NCI-H2029 treated with DMSO at 0.1 percent for 48 hours (cell line): Measurements from ENCODE around the gene DDX25.

Experiments
- DNase-seq: peaks from one replicate; lab custom pipeline; 2025; lab: John Stamatoyannopoulos, UW

Gene DDX25

DNA sequence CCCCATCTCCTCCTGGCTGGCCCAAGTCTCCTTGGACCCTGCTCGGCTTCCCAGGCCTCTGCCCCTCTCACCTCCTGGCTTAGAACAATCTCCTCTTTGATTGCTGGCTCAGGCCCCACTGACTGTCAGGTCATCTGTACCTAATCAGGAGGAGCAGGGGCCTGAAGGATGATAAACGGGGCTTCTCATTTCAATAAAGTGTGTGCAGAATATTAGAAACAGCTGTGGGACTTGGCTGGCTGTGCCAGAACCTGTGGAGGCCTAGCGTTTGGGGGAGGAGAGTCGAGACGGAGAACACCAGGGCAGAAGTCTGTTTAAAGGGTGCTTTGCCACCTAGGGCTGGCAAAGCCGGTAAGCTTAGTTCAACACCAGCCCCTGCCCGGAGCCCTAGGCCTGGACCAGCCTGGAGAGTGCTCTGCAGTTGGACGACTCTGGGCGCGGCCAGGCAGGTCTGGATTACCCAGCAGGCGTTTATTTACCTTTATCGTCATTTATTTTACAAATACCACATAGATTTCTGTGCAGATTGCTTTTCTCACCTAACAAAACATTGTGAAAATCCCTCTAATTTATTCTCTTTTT is 31.4 kb downstream of the DDX25 start:
- no peak for DNase-seq

DNA sequence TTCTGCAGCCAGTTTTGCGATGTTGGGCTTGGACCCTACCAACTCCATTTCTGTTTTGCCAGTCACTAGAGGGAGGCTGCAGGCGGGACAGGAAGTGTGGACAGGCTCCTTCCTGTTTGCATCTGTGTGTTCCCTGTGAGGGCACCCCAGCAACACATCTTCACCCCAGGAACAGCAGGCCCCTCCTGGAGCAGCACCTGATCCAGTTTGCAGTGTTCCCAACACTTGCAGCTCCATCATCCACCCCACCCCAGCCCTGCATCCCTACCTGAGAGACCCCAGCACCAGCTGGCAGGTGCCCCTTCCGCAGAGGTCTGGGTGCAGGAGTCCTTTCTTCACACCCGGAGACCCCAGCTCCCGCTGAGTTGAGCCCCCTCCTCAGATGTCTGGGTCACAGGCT is 34.1 kb downstream of the DDX25 start:
- DNase-seq, result no peak

GRCh38 chr11:125939081-125939521 is 34.8 kb downstream of the DDX25 start:
- DNase-seq, result no peak

- no peak for DNase-seq
Observed at GRCh38 chr11:125940145-125940544, 35.8 kb downstream of the DDX25 start.

DNA sequence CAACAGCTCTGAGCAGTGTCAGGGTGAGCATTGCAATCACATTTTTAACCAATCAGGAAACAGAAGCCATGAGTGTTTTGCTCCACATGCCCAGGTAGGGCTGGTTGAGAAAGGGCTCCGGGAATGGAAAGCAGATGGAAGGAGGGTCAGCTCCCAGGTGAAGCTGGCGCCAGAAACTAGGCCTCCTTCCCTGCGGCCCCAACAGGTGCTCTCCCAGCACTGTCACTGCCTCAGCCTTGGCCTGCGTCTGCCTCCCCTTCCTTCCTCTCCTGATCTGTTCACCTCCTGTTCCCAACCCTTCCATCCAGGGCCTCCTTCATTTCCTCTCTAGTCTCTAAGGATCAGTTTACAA is 36.9 kb downstream of the DDX25 start:
- no peak for DNase-seq

DNA sequence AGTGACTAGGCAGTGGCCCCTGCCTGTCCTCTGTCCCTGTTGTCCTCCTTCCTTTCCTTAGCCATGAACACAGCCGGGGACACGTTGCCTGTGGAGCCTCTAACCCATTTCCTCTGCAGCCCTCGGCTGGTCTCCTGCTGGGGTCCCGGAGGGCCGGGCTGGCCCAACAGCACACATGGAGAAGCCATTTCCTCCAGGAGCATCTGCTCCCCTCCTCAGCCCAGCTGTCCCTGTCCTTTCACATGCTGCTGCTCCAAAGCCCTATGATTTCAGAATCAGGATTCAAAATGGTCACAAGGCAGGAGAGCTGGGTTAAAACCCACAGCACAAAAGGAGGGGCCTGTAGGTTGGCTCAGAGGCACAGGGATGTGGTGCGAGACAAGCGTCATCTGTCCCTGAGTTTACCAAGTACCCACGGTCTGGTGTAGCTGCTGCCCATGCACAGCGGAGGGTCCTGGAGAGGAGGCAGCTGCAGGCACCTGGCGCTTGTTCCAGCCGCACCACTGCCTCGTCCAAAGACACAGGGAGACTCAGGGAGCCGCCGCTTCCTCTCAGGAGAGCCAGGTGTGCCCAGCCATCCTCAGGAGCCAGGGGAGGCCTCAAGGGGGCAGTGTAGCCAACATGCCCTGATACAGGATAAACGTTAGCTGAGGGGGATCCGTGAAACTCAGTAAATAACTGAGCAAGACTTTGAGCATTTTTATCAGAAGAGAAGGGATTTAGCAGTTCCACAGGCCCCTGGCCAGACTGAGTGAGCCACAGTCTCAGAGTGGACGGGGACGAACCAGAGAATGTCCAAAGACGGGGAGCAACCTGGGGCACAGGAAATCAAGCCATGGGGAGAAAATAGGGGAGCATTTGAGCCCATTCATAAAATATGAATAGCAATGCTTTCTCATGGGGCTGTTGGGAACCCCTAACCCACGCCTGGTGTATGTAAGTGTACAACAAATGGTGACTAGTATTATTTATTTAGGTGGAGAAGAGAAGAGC is 37.6 kb downstream of the DDX25 start:
- peak; percentile 40 for DNase-seq

DNA sequence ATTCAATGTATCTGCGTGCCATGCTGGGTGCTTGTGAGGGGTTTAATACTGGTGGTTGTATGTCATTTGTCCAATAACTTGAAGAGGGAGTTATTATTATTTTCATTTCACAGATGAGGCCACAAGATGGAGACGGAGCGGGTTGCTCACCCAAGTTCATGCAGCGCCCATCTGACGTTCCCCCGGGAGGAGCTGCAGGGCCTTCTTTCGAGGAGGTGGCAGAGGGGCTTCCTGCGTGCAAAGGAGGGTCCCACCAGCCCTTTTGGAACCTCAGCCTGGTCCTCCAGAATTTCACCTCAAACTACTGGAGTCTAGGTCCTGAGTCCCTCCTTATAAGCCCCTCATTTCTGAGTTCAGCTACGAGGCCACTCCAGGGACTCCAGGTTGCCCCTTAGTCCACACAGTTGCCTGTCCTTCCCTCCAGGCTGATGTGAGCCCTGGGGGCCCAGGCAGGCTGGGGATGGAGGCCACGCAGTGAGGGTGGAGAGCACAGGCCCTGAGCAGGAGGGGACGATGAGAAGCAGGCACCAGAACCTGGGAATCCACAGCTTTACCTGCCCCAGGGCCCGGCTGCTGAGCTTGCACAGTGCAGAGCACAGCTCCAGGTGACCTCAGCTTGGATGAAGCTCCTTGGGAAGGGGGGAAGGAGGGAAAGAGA is 38.6 kb downstream of the DDX25 start:
- no peak for DNase-seq

- no peak for DNase-seq
Observed at GRCh38 chr11:125943661-125944349, 39.5 kb downstream of the DDX25 start.

DNA sequence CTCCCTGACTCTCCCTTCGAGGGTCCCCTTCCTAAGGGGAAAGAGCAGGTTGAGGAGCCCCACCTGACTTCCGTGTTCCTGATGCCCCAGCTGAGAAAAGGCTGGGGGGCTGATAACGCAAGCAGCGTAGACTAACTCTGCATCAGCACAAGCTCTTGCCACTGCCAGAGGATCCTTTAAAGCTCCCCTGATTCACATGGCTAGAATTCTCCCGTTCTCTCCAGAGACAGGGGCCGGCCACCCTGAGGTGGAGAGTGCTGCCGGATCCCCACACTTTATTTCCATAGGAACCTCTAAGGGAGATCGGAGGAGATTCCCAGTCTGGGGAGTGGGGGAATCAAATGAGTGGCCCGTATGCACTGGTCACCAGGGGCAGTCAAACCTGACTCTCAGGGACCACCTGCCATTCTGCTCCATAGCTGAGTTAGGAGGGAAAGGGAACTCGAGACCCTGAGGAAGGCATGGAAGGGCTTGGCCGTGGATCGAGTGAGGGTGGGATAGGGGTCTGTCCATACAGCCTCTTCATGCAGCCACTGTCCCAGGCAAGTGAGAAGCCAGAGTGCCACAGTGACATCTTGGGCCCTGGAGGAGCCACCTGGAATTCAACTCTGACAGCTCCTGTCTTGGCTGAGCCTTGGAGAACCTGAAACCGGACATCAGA is 40.2 kb downstream of the DDX25 start:
- no peak for DNase-seq

GRCh38 chr11:125945011-125945796 is 40.9 kb downstream of the DDX25 start:
- DNase-seq, result no peak

DNA sequence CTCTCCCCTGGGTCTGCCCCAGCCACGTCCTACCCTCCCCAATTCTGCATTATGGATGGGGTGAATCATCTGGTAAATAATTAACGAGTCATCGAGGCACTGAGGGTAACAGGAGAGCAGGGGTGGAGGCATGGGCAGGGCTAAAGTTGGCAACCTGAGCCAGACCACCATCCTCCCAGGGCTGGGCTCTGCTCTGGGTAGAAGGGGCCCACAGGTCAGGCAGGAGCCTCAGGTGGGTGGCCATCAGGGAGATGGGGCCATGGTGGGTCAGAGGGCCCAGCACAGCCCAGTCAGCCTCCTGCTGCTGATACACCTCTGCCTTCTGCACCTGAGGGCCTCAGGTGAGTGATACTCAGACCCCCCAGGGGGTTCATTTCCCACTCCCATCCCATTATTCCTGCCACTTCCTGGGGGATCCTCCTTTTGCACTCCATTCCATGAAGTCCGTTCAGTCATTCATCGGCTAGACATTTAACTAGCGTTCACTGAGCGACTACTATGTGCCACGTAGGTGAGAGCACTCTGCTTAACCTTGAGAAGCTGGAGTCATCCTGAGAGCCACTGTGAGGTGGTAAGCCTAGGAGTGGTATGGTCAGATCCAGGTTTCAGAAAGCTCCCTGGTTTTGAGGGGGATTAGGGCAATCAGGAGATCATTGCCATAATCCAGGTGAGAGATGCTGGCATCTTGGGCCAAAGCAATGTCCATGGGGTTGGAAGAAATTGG is 41.7 kb downstream of the DDX25 start, which contains the start of gene VSIG10L2:
TSS of gene VSIG10L2 (plus strand) at position 248 of the 724 bp plus-strand sequence. CDS start at position 260, 12 bp downstream.
- no peak for DNase-seq

DNA sequence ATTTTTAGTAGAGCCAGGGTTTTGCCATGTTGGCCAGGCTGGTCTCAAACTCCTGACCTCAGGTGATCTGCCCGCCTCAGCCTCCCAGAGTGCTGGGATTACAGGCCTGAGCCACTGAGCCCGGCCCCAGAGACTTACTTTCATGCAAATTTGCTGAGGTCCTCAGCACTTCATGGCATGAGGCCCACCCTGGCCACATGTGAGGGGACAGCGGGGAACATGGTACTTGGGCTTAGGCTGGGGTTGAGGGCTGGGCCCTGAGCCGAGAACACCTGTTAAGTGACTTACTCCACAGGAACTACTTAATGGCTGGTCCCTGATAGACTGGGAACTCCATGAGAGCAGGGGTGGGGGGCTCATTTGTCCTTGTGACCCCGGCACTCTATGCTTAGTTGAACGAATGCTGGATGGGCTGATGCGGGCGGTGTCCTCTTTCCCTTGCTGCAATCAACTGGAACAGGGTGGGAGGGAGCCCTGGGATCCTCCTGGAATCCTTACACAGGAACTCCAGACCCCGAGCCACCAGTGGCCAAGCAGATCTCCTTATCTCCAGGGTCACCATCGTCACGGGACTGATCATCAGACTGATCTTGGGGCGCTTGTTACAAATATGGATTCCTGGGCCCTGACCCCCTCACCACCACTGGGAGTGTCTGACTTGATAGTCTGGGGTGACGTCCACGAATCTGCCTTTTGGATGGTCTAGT is 42.6 kb downstream of the DDX25 start:
- no peak for DNase-seq

DNA sequence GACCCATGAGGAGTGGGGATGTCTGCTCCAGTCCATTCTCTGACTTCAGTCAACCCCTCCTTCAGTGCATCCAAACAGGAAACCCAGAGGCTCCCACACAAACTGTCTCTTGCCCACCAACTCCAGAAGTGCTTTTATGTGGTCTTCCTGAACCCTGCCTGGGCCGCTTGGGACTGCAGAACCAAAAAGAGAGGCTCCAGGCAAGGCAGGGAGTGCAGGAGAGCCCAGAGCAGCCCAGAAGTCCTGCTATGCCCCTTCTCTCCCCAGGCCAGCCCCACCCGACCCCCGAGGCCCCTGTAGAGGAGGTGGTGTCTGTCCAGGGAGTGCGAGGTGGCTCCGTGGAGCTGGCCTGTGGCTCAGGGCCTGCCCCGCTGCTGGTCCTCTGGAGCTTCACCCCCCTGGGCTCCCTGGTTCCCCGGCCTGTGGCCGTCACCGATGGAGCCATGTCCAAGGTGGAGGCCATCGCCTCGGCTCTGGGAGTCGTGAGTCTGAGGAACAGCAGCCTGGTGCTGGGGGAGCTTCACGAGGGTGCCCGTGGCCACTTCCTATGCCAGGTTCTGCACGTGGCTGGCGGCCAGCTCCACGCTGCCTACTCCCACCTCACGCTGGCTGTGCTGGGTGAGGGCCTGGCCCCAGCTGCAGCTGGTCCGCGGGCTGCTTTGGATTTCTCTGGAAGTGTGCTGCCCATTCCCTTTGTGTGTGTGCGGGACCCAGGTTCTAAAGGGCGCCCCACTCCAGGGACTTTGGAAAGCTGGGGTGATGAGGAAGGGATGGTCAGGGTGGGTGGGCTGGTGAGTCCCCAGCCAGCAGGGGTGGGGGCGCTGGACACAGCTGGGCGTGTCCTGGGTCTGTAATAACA is 43.3 kb downstream of the DDX25 start:
- no peak for DNase-seq

DNA sequence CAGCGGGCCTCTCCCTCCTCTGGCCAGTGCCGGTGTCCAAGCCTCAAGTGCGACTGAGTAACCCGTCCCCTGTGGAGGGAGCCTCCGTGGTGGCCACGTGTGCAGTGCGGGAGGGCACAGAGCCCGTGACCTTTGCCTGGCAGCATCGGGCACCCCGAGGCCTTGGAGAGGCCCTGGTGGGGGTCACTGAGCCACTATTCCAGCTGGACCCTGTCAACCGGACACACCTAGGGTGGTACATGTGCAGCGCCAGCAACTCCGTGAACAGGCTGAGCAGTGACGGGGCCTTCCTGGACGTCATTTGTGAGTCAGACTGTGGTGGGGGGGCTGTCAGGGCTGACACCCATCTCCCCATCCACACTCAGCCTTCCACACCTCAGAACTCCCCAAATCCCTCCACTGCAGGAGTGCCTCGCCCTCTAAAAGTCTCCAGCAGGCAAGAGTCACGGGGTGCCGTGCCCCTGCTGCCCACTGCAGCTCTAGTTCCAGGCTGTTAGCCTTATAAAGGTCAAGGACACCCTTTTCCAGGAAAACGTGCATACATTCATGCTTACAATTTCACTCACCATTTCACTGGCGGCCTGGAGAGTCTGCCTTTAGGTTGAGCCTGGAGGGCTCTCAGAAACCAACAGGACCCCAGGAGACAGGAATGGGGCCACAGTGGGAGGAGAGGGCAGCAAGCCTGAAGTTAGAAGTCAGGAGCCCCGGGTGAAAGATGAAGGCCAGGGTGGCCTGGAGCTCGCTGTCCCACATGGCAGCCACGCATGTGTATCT is 44.2 kb downstream of the DDX25 start:
- DNase-seq, result no peak

DNA sequence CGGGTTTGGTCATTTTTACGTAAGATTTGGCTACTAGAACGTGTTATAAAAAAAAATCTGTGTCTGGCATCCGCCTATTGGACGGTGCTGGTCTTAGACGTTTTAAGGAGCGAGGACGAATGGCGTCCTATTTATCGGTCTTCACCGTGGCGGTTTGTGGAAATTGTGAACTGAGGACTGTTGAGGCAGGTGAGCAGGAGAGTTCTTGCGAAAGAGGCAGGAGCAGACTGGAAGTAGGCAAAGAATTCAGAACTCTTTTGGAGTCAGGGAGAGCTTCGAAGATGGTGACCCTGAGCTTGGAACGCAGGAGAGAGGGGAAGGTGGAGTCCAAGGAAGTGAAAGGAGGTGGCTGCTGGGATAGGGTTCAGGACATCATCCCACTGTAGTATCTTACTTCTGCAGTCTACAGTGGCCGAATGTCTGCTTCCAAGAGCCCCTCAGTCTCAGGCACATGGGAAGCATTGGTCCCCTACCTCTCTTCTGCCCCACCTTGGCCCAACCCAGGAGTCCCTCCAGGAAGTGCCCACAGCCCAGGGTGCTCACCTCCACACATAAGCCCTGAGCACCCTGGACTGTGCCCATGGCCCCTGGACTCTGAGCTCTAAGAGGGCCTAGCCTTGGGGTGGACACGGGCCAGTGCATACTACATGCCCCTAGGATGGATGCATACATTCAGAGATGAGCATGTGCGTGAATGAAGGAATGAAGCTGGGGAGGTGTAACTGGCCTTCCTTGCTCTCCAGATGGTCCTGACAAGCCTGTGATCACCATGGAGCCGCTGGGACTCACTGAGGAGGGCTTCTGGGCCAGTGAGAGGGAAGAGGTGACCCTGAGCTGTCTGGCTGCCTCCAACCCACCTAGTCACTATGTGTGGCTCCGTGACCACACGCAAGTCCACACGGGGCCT is 45.2 kb downstream of the DDX25 start:
- no peak for DNase-seq

GRCh38 chr11:125950178-125950490 is 45.8 kb downstream of the DDX25 start:
- no peak for DNase-seq
